Measurements from ENCODE around the gene TRIM24.

The TRIM24 gene

GRCh38 chr7:138513344-138513871 is 53.3 kb downstream of the TRIM24 start:
- H3K27ac ChIP-seq (replicated peaks) = no peak overlapping the region
- no peak overlapping the region for H3K4me3 ChIP-seq (replicated peaks; ENCODE audit: insufficient read depth, low read length)
- DNase-seq (ENCODE audit: low read depth in 1 of 2, low spot score in 1 of 2) = no peak
- TF ChIP-seq SPI1 (IDR thresholded peaks at IDR 0.05; ENCODE audit: borderline replicate concordance, low read depth) (no peak), CTCF (IDR thresholded peaks at IDR 0.05; ENCODE audit: insufficient read depth, low read length) (no peak), POLR2AphosphoS5 (IDR thresholded peaks at IDR 0.05; ENCODE audit: low read depth) (no peak), GABPA (IDR thresholded peaks at IDR 0.05; ENCODE audit: low read depth) (no peak), REST (IDR thresholded peaks at IDR 0.05; ENCODE audit: insufficient replicate concordance, low read depth) (no peak)
- H3K27me3 ChIP-seq (ENCODE audit: insufficient read depth, poor library complexity, severe bottlenecking) = no peaks in the 10 kb centered on the region

- no peak overlapping the region for H3K27ac ChIP-seq (replicated peaks)
Observed at GRCh38 chr7:138514044-138514443, 54.0 kb downstream of the TRIM24 start.

More at GRCh38 chr7:138514044-138514443, 54.0 kb downstream of the TRIM24 start:
- H3K4me3 ChIP-seq (replicated peaks; ENCODE audit: insufficient read depth, low read length) = no peak overlapping the region
- TF ChIP-seq POLR2AphosphoS5 (IDR thresholded peaks at IDR 0.05; ENCODE audit: low read depth) (no peak), GABPA (IDR thresholded peaks at IDR 0.05; ENCODE audit: low read depth) (no peak), CTCF (IDR thresholded peaks at IDR 0.05; ENCODE audit: insufficient read depth, low read length) (no peak), REST (IDR thresholded peaks at IDR 0.05; ENCODE audit: insufficient replicate concordance, low read depth) (no peak)
- no peaks in the 10 kb centered on the region for H3K27me3 ChIP-seq (ENCODE audit: insufficient read depth, poor library complexity, severe bottlenecking)
- DNase-seq (ENCODE audit: low read depth in 1 of 2, low spot score in 1 of 2) = no peak
